CD14-positive monocyte (primary cell): ENCODE measurements around the gene CCDC9B. TPM values are rescaled to one million over a fixed set of nuclear protein-coding genes. Genes with fewer than 3 reads are reported as not detected.

Source experiments
- DNase-seq, 3 donors: peaks; one replicate each; pipeline ENCODE4 v3.0.0-alpha.2; 2011 to 2022
- H2AFZ ChIP-seq: 2 replicates; pipeline ENCODE4 v1.6.0; 2012; ENCODE audit warnings: mild to moderate bottlenecking, low read depth, low read length, inconsistent platforms; ENCODE audit not compliant: insufficient read depth, poor library complexity, severe bottlenecking
- H3K27ac ChIP-seq, 2 donors: 1 replicate in 1 of 2; 2 replicates in 1 of 2; pipeline ENCODE4 v1.5.1; 2012 to 2013; ENCODE audit warnings: low read length in 2 of 2, control low read depth in 1 of 2, inconsistent platforms in 1 of 2, low read depth in 1 of 2, mild to moderate bottlenecking in 1 of 2
- H3K27me3 ChIP-seq, 2 donors: one replicate each; pipeline versions ENCODE4 v1.6.0 to v1.6.1; 2011 to 2013; ENCODE audit warnings: low read length in 2 of 2; ENCODE audit not compliant: control insufficient read depth in 2 of 2, insufficient read depth in 2 of 2
- H3K36me3 ChIP-seq, 2 donors: replicated peaks in 1 of 2; 1 replicate in 1 of 2; 2 replicates in 1 of 2; pipeline versions ENCODE4 v1.5.1 to v1.6.1; 2012 to 2013; ENCODE audit warnings: low read length in 2 of 2, control low read depth in 1 of 2, inconsistent platforms in 1 of 2, mild to moderate bottlenecking in 1 of 2; ENCODE audit not compliant: insufficient read depth in 2 of 2, control insufficient read depth in 1 of 2
- H3K4me1 ChIP-seq, 2 donors: 1 replicate in 1 of 2; 2 replicates in 1 of 2; pipeline versions ENCODE4 v1.5.1 to v1.6.1; 2012 to 2013; ENCODE audit warnings: low read length in 2 of 2, control low read depth in 1 of 2, inconsistent platforms in 1 of 2, mild to moderate bottlenecking in 1 of 2, moderate library complexity in 1 of 2; ENCODE audit not compliant: insufficient read depth in 2 of 2, control insufficient read depth in 1 of 2
- H3K4me2 ChIP-seq: replicated peaks from 2 replicates; pipeline ENCODE3; 2012; ENCODE audit warnings: low read length, moderate library complexity, mild to moderate bottlenecking; ENCODE audit not compliant: poor library complexity, severe bottlenecking; ENCODE audit errors: extremely low read depth
- H3K4me3 ChIP-seq, 3 experiments: fragments of 200-600 bp in 1 of 3; sonication (generic) in 1 of 3; replicated peaks in 1 of 3; 1 replicate in 2 of 3; 2 replicates in 1 of 3; pipeline ENCODE4 v1.5.1; 2011 to 2013; ENCODE audit warnings: low read length in 3 of 3, mild to moderate bottlenecking in 3 of 3, control low read depth in 2 of 3, low read depth in 2 of 3, inconsistent platforms in 1 of 3, moderate library complexity in 1 of 3
- H3K79me2 ChIP-seq: 2 replicates; pipeline ENCODE4 v1.6.0; 2012; ENCODE audit warnings: mild to moderate bottlenecking, control low read depth, inconsistent platforms, low read length, moderate library complexity; ENCODE audit not compliant: insufficient read depth
- H3K9ac ChIP-seq: 2 replicates; pipeline ENCODE4 v1.6.0; 2017; ENCODE audit warnings: low read length, mild to moderate bottlenecking; ENCODE audit not compliant: insufficient read depth, poor library complexity, severe bottlenecking
- H3K9me3 ChIP-seq, 2 donors: replicated peaks in 1 of 2; 1 replicate in 1 of 2; 2 replicates in 1 of 2; pipeline versions ENCODE4 v1.5.1 to v1.6.1; 2012 to 2013; ENCODE audit warnings: low read length in 2 of 2, control low read depth in 1 of 2; ENCODE audit not compliant: control insufficient read depth in 1 of 2, insufficient read depth in 1 of 2
- H4K20me1 ChIP-seq: 2 replicates; pipeline ENCODE4 v1.6.0; 2012; ENCODE audit warnings: mild to moderate bottlenecking, low read length, control low read depth, moderate library complexity; ENCODE audit not compliant: insufficient read depth
- H3K27ac Mint-ChIP-seq, 7 donors: one replicate each; pipeline ENCODE4 v1.8.0; 2020; ENCODE audit warnings: mild to moderate bottlenecking in 7 of 7, mixed read lengths in 7 of 7, moderate library complexity in 6 of 7, inconsistent platforms in 2 of 7
- H3K27me3 Mint-ChIP-seq, 3 donors: one replicate each; pipeline ENCODE4 v1.8.0; 2021 to 2022; ENCODE audit warnings: low read depth in 3 of 3, mild to moderate bottlenecking in 3 of 3, mixed read lengths in 3 of 3, moderate library complexity in 3 of 3, inconsistent platforms in 1 of 3
- H3K36me3 Mint-ChIP-seq, 2 donors: one replicate each; pipeline ENCODE4 v1.8.0; 2020; ENCODE audit warnings: mixed read lengths in 2 of 2, inconsistent platforms in 1 of 2, mild to moderate bottlenecking in 1 of 2
- H3K4me1 Mint-ChIP-seq: one replicate; pipeline ENCODE4 v1.8.0; 2020; ENCODE audit warnings: mild to moderate bottlenecking, mixed read lengths
- H3K4me3 Mint-ChIP-seq, 2 donors: one replicate each; pipeline ENCODE4 v1.8.0; 2020; ENCODE audit warnings: mild to moderate bottlenecking in 2 of 2, mixed read lengths in 2 of 2, moderate library complexity in 1 of 2
- H3K9me3 Mint-ChIP-seq, 7 donors: one replicate each; pipeline ENCODE4 v1.8.0; 2020 to 2022; ENCODE audit warnings: mixed read lengths in 7 of 7, mild to moderate bottlenecking in 6 of 7, moderate library complexity in 6 of 7, inconsistent platforms in 2 of 7
- CTCF ChIP-seq: fragments of 200-600 bp; IDR thresholded peaks from one replicate; pipeline ENCODE4 v1.8.0; 2022; ENCODE audit warnings: antibody characterized with exemption, mild to moderate bottlenecking
- WGBS: methylation state at CpG from one replicate; pipeline ENCODE4 v1.1.5; 2013; ENCODE audit warnings: missing lambda C conversion rate; ENCODE audit not compliant: insufficient coverage; 5-methylcytosine and 5-hydroxymethylcytosine counted together
- intact Hi-C, 2 donors: fragments of 100-400 bp; cut with micrococcal nuclease; formaldehyde crosslinking; loops; one replicate each; pipeline versions ENCODE4 v1.15.0 to v1.15.1; 2023
- polyA plus RNA-seq, 3 donors: library from polyadenylated mRNA; depleted of rRNA in 1 of 3; unstranded in 2 of 3; stranded (reverse) in 1 of 3; fragments of 300-500 nt in 2 of 3; fragments of >200 nt in 1 of 3; fragmentation: Illumina TruSeq in 2 of 3; gene quantifications; 1 replicate in 2 of 3; 2 replicates in 1 of 3; pipeline ENCODE4 v1.2.3, GENCODE V29; 2012 to 2021

Gene CCDC9B
- polyA plus RNA-seq, 3 donors: 0.13 to 2.2 (median 0.39) TPM

GRCh38 chr15:40360015-40360414, 19.3 kb upstream of the CCDC9B start:
- H3K36me3 ChIP-seq: peaks cover 0 to 3% of the 10 kb centered on the region in 2 donors
- H3K4me2 ChIP-seq: no peak overlapping the region
- DNase-seq: no peak
- Mint-ChIP-seq H3K9me3 (no peaks in the 10 kb centered on the region), H3K27ac (no peak overlapping the region), H3K27me3 (peaks cover 6 to 16% (median 11%) of the 10 kb centered on the region in 3 donors), H3K4me1 (peaks cover 15% of the 10 kb centered on the region), H3K36me3 (peaks cover 22 to 25% of the 10 kb centered on the region in 2 donors), H3K4me3 (no peak overlapping the region)
- no peak for TF ChIP-seq CTCF
- H3K4me1 ChIP-seq: peaks cover 14 to 19% of the 10 kb centered on the region in 2 donors
- H3K9me3 ChIP-seq: no peaks in the 10 kb centered on the region
- peaks cover 14% of the 10 kb centered on the region for H4K20me1 ChIP-seq
- no peak overlapping the region for H2AFZ ChIP-seq
- H3K79me2 ChIP-seq: no peaks in the 10 kb centered on the region
- H3K27me3 ChIP-seq: peaks cover 0 to 10% of the 10 kb centered on the region in 2 donors
- no peak overlapping the region for H3K9ac ChIP-seq
- no peak overlapping the region for H3K4me3 ChIP-seq
- intact Hi-C loops: no loop called here
- 88% methylated on average over 1 of the region's 4 CpGs for WGBS
- H3K27ac ChIP-seq: no peak overlapping the region

DNA sequence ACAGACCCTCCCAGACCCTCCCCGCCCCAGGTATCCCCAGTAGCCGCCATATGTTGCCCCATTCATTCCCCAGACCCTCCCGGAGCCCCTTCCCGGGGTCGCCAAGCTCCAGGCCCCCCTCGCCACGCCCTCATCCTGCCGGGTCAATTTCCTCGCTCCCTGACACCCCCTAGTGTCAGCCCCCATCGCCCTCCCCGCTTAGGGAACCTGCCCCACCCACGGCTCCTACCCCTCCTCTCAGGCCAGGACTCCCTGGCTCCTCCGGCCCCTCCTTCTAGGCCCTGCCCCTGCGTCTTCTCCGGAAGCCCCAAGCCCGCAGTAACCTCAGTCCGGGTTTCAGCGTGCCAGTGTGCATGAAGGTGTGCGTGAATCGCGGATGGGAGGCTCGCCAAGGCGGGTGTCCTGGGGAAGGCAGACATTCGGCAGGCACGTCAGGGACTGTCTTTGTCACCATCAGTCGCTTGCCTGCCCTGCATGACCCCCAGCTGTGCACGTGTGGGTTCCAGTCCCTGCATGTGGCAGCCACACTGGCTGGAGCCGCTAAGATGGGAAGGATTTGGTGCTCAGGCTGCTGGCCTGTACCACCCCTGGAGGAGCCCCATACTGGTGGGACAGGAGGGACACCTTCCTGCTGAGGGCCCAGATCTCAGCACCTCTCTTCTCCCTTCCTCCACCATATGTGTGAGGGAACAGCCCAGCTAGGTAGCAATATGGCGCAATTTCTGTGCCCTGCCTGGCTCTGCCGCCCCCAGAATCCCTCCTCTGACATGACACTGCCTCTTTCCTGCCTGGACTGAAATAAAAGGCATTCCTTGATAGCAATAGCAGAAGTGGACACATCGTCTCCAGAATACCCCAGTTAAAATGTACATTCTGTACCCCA, 18.0 kb upstream of the CCDC9B start:
- H3K4me1 ChIP-seq: peaks cover 14 to 19% of the 10 kb centered on the region in 2 donors
- H3K79me2 ChIP-seq: no peaks in the 10 kb centered on the region
- H3K4me3 ChIP-seq: peak overlapping the region; percentile 35 to 78 (median 36)
- no peak overlapping the region for H3K27ac ChIP-seq
- Mint-ChIP-seq H3K36me3 (peaks cover 20 to 25% of the 10 kb centered on the region in 2 donors), H3K4me1 (peaks cover 15% of the 10 kb centered on the region), H3K4me3 (peak overlapping the region; percentile 61 to 77), H3K9me3 (no peaks in the 10 kb centered on the region), H3K27me3 (peaks cover 10 to 19% (median 13%) of the 10 kb centered on the region in 3 donors), H3K27ac (no peak overlapping the region)
- H4K20me1 ChIP-seq: peaks cover 14% of the 10 kb centered on the region
- peaks cover 0 to 10% of the 10 kb centered on the region in 2 donors for H3K27me3 ChIP-seq
- H3K4me2 ChIP-seq: peak overlapping the region; percentile 95
- H3K9ac ChIP-seq: no peak overlapping the region
- H2AFZ ChIP-seq: peak overlapping the region; percentile 67
- peaks cover 0 to 3% of the 10 kb centered on the region in 2 donors for H3K36me3 ChIP-seq
- 10% methylated on average over 28 of the region's 31 CpGs for WGBS
- no peak for DNase-seq
- TF ChIP-seq CTCF: no peak
- intact Hi-C loops: no loop called here
- H3K9me3 ChIP-seq: no peaks in the 10 kb centered on the region
